Measurements from ENCODE around the gene CADPS2. TPM values are rescaled to one million over a fixed set of nuclear protein-coding genes. Genes with fewer than 3 reads are reported as not detected.

The CADPS2 gene
- total and polyA plus RNA-seq, 10 of the 15 experiments (the other 5 are each of a cell fraction or from before 2014, with no cell fraction given), result 0.05 to 7.5 (median 0.25) TPM

GRCh38 chr7:122727759-122728158, 158.5 kb downstream of the CADPS2 start:
- WGBS (ENCODE audit: insufficient coverage, insufficient replicate concordance, low lambda C conversion rate, missing lambda C conversion rate), result 67% methylated on average over 1 of the region's 1 CpG
- in situ Hi-C loops (cut with MboI) (no loop called here), intact Hi-C loops (cut with micrococcal nuclease; ENCODE audit: unreplicated experiment) (no loop called here)
- Histone ChIP-seq H3K79me2 (ENCODE audit: control insufficient read depth, insufficient read depth, low read length) (no peaks in the 10 kb centered on the region), H3K36me3 (ENCODE audit: control insufficient read depth in 2 of 2, insufficient read depth in 2 of 2, low read length in 1 of 2) (no peaks in the 10 kb centered on the region), H3K27ac (ENCODE audit: control insufficient read depth, insufficient read depth) (no peak overlapping the region), H3K9me3 (replicated peaks; ENCODE audit: control insufficient read depth, insufficient read depth, low read length) (no peaks in the 10 kb centered on the region), H2AFZ (ENCODE audit: control insufficient read depth, low read depth, low read length) (no peak overlapping the region), H3K4me3 (no peak overlapping the region), H3K4me1 (ENCODE audit: control insufficient read depth, insufficient read depth, low read length) (no peaks in the 10 kb centered on the region), H4K20me1 (ENCODE audit: control insufficient read depth, insufficient read depth) (no peaks in the 10 kb centered on the region), H3K9ac (ENCODE audit: control insufficient read depth, insufficient read depth, low read length) (no peak overlapping the region), H3K27me3 (replicated peaks in 1 of 2; ENCODE audit: control insufficient read depth in 2 of 2, insufficient read depth in 2 of 2, low read length in 1 of 2) (no peaks in the 10 kb centered on the region), H3K4me2 (ENCODE audit: control insufficient read depth, insufficient read depth) (no peak overlapping the region)
- no peak for TF ChIP-seq KDM1A (IDR thresholded peaks at IDR 0.05; ENCODE audit: borderline replicate concordance)
- TF ChIP-seq NR2C2 (IDR thresholded peaks at IDR 0.05; ENCODE audit: borderline replicate concordance, control insufficient read depth, insufficient read length, low read depth), result no peak
- TF ChIP-seq HSF1 (IDR thresholded peaks at IDR 0.05; ENCODE audit: low read depth, low read length), result no peak
- TF ChIP-seq SMAD1 (IDR thresholded peaks at IDR 0.05; ENCODE audit: low read depth, partially characterized antibody), result no peak
- TF ChIP-seq E4F1 (IDR thresholded peaks at IDR 0.05; ENCODE audit: borderline replicate concordance, partially characterized antibody), result no peak
- no peak for TF ChIP-seq NBN (IDR thresholded peaks at IDR 0.05)
- TF ChIP-seq SMARCA5 (IDR thresholded peaks at IDR 0.05), result no peak
- no peak for FAIRE-seq
- no peak for DNase-seq (ENCODE audit: low read depth, low spot score)
- SMC1A ChIA-PET (ENCODE audit: uncharacterized antibody, unreplicated experiment), result interaction anchor here (1.1 to 5.3 kb wide), 6 partner anchors 10 to 78 kb away, joined by 3 to 60 read pairs (median 4); no protein-coding TSS in a partner anchor
- ATAC-seq, result no peak
- CTCF ChIA-PET, result interaction anchor here (1.2 to 3.2 kb wide), 6 partner anchors 7 to 70 kb away, joined by 3 to 21 read pairs (median 6); no protein-coding TSS in a partner anchor
- RAD21 ChIA-PET (ENCODE audit: unreplicated experiment), result interaction anchor here (1.7 to 3.4 kb wide), 3 partner anchors 8 to 13 kb away, joined by 5 to 26 read pairs (median 12); no protein-coding TSS in a partner anchor
- BruUV-seq (replicated peaks), result no TSS peak
- POLR2A ChIA-PET, result interaction anchor here (1.0 to 1.1 kb wide), 2 partner anchors 11 to 15 kb away, joined by 3 read pairs; no protein-coding TSS in a partner anchor
